Stimulated activated CD4-positive, alpha-beta T cell treated with anti-CD3 and anti-CD28 coated beads, TNF-alpha, amount 100 ng/mL, for 24 hours (primary cell): ENCODE results near the gene PGAP2.
"Not testable (repeated sequence)": the region's sequence is repeated elsewhere in the genome, so short reads cannot be mapped to it uniquely, and the experiment has no call there.

ENCODE experiments used
- DNase-seq, 3 experiments: peaks; one replicate each; pipeline ENCODE4 v3.0.0-alpha.2; 2020; ENCODE audit warnings: low read depth in 3 of 3

The PGAP2 gene

DNA sequence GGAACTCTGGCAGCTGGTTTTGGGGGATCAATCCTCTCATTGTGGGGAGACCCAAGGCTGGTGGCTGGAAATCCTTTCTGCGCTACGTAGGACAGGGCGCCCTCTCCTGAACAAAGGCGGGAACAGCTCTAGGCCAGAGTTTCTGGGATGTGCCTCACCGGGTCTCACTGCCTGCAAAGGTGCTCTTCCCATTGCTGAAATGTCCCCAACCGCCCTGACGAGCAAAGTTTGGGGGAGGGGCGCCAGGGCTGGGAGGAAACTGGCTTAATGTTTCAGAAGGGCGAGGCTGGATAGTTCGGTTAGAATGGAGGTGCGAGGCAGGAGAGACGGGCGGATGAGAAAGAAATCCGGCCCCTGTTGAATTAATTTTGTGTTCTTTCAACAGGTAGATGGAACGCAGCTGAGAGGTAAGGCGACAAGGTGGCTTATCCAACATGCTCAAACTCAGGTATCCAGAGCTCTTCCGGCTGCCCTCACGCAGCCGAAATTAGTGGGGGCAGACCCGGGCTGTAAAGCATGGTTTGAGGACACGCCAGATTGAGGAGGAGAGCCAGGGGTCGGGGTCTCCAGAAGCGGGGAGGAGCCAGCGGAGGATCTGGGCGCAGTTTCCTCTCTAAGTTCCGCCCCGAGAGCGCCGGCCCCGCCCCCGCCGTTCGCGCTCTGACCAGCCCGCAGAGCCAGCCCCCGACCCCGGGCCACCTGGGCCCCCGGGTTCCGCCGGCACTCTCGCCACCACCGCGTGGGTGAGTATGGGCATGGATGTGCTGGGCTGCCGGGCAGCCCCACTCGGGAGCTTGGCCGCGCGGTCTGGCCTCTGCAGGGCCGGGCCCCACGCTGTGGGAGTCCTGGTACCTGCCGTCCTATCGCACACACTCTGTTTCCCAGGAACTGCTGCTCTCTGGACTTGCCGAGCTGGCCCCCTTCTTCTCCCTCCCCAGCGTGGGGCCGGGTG lies at the start of gene PGAP2:
Gene PGAP2, plus strand, starts transcription at position 652 of the 952 bp plus-strand sequence. CDS start 2,700 bp downstream, outside the sequence.
- DNase-seq, result peak in 2 of 3 experiments; percentile 37 to 61

DNA sequence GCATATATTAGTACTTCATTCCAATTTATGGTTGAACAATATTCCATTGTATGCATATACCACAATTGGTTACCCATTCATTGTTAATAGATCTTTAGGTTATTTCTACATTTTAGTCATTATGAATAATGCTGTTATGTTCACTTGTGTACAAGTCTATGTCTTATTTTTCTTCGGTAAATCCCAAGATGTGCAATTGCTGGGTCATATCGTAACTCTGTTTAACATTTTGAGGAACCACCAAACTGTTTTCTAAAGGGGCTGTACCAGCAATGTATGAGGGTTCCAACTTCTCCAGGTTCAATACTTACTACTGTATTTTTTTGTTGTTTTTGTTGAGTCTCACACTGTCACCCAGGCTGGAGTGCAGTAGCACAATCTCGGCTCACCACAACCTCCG lies 44.1 kb upstream of the PGAP2 start:
- no peak for DNase-seq

DNA sequence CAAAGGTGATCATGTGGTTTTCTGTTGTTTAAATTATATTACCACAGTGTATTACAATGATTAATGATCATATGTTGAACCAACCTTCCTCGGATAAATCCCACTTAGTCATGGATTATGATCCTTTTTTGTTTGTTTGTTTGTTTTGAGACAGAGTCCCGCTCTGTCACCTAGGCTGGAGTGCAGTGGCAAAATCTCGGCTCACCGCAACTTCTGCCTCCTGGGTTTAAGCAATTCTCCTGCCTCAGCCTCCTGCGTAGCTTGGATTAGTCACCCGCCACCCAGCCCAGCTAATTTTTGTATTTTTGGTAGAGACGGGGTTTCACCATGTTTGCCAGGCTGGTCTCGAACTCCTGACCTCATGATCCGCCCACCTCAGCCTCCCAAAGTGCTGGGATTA lies 41.5 kb upstream of the PGAP2 start:
- not testable (repeated sequence) for DNase-seq

DNA sequence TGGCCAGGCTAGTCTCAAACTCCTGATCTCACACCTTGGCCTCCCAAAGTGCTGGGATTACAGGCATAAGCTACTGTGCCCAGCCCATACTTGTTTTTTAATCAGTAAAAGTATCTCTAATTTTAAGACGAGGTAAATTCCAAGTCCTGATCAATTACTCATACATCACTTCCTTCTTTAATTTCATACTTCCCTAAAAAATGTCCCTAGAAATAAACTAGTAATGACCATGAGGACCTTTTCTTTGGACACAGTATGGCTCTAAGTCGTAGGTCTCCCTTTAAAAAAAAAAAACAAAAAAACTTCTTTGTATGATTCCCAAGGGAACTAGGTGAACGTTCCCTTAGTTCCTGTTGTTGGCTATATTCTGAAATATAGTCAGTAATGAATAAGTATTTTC lies 40.8 kb upstream of the PGAP2 start:
- DNase-seq, result no peak

DNA sequence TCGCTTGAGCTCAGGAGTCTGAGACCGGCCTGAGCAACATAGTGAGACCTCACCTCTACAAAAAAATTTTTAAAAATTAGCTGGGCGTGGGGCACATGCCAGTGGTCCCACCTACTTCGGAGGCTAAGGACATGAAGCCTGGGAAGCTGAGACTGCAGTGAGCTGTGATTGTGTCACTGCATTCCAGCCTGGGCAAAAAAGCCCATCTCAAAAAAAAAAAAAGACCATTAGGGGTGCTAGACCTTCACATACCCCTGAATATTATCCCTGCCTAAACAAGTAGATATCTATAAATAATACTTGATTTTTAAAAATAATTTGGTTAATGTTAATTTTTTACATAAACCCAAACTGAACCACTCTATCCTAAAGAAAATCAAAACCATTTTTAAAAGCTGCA lies 35.2 kb upstream of the PGAP2 start:
- no peak for DNase-seq

DNA sequence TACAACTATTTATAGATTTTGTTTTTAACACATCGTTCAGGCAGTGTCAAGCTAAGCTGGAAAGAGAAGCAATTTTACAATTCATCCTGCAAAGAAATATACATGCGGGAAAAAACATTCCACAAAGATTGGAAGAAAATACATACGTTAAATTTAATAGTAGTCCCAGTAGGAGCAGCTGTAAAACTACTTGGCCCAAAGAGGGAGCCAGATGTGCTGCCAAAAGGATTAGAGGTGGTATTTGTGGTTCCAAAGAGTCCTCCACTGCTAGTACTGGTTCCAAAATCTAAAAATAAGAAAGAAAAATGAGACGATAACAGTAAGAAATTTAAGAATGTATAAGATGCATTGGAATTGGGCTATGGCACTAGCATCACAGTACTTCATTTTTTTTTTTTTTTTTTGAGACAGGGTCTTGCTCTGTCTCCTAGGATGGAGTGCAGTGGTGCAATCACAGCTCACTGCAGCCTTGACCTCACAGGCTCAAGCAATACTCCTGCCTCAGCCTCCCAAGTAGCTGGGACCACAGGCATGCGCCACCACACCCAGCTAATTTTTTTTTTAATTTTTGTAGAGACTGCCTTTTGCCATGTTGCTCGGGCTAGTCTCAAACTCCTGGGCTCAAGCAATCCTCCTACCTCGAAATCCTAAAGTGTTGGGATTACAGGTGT lies 32.5 kb upstream of the PGAP2 start:
- no peak for DNase-seq

DNA sequence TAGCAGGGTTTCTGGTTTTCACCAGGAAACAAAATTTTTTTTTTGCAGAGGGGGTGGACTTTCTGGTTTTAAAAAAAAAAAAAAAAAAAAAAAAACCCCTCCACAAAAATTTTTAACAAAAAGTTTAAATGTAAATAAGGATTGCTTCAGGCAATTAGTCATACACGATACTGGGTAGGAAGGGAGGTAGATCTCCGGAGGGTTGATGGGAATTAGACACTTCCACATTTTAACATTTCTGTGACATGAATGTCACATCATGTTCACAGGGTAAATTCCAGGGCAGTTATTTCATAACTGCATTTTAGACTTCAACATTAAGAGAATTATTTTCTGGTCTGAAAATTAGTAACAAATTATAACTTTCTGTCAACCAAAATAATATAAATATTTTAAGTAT lies 26.9 kb upstream of the PGAP2 start:
- DNase-seq, result no peak

DNA sequence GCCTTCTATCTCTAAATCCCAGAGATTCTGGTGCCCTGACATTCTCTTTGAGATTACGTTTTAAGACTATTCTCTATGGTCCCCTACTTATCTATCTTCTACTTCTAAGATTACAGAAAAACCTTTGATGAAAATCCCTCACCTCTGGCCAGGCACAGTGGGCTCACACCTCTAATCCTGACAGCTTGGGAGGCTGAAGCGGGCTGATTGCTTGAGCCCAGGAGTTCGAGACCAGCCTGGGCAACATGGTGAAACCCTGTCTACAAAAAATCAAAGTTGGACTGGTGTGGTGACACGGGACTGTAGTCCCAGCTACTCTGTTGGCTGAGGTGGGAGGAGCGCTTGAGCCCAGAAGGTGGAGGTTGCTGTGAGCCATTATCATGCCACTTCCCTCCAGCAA lies 25.4 kb upstream of the PGAP2 start:
- DNase-seq, result no peak

DNA sequence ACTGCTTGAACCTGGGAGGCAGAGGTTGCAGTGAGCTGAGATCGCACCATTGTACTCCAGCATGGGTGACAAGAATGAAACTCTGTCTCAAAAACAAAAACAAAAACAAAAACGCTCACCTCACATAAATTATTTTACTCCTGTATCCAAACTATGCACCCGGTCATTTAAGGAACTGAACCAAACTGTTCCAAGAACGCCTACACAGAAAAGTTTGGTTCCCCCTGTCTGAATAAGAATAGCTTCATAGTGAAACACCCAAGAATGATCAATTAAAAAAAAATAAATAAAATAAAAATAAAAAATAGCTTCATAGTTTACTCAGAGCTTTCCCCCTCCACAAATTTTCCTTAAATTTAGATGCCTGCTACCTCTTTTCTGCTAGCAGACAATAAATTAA lies 24.7 kb upstream of the PGAP2 start:
- DNase-seq, result no peak

DNA sequence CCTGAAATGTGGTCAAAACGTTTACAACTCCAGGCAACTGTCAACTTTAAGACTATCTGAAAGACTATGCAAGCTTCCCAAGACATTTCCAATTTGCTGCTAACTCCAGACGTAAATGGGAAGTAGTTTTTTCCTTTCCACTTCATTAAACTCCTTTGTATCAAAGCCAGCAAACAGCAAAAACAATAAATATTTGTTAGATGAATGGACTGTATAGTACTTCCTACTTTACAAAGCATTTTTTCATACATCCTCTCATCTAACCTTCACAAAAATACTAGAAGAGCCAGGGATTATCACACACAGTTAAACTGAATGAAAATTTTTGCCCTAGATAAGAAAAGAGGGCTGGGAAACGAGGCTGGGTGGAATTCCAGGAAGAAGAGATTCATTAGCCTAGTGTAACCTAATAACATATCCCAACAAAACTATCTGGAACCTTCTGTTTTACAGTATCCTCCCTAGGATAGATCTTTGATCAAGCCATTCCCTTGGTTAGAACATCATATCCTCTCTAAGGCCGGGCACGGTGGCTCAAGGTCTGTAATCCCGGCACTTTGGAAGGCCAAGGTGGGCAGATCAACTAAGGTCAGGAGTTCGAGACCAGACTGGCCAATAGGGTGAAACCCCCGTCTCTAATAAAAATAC lies 21.5 kb upstream of the PGAP2 start:
- no peak for DNase-seq

DNA sequence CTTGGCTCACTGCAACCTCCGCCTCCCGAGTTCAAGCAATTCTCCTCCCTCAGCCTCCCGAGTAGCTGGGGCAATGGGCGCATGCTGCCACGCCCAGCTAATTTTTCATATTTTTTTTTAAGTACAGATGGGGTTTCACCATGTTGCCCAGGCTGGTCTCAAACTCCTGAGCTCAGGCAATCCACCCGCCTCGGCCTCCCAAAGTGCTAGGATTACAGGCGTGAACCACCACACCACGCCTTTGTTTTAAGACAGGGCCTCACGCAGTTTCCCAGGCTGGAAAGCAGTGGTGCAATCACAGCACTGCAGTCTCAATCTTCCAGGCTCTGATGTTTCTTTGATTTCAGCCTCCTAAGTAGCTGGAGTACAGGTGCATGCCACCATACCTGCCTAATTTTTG lies 14.0 kb upstream of the PGAP2 start:
- DNase-seq, result not testable (repeated sequence)

DNA sequence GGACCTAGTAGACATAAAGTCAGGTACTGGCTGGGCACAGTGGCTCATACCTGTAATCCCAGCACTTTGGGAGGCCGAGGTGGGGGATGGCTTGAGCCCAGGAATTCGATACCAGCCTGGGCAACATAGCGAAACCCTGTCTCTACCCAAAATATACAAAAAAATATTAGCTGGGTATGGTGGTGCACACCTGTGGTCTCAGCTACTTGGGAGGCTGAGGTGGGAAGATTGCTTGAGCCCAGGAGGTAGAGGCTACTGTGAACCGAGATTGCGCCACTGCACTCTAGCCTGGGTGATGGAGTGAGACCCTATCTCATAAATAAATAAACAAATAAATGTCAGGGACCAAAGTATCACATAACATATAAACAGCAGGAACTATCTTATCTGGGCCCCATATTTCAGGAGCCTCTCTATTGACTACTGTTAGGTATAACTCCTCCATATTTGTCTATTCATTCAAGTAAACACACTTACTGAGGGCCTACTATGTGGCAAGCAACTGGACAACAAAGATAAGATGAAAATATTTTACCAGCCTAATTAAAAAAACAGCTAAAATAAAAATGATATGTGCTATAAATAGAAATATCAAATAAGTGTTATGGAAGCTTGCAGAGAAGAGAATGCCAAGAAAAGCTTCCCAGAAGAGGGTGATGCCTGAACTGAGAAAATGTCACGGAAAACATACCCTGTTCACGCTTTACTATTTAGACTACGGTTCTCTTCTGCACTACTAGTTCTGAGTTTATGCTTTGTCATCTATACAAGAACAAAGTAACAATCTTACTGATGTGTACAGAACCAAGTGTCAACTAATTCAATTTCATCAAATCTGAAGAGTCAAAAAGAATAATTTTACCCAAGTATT lies 13.0 kb upstream of the PGAP2 start:
- no peak for DNase-seq

DNA sequence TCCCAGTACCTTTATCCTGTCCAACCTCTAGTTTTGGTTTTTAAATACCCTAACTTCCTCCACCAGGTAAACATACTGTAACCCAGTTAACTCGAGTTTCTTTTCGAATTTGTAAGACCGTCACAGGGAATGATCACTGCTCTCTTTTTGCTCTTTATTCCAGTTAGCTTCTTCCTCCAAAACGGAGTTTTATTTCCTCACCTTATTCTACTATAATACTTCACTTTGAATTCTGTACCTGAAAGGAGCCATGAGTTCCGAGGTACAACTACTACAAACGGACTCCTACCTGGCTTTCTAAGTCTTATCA lies 12.4 kb upstream of the PGAP2 start:
- no peak for DNase-seq

DNA sequence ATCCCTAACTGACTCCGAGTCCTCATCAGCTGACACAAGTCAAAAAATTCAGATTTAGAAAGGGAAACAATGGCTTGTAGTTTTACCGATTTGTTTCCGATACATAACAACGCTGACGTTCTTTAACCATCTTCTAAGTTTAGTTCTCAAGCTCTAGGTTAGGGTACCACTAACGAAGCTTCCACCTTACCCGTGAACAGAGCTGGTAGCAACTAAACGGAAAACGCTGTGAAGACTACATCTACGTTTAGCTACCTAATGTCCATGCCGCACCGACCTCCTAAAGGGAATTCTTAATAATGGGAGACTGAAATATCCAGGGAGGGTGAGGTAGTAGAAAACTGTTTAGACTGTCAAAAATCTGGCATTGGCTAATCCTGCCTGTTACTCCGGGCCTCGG lies 12.0 kb upstream of the PGAP2 start:
- DNase-seq, result no peak

DNA sequence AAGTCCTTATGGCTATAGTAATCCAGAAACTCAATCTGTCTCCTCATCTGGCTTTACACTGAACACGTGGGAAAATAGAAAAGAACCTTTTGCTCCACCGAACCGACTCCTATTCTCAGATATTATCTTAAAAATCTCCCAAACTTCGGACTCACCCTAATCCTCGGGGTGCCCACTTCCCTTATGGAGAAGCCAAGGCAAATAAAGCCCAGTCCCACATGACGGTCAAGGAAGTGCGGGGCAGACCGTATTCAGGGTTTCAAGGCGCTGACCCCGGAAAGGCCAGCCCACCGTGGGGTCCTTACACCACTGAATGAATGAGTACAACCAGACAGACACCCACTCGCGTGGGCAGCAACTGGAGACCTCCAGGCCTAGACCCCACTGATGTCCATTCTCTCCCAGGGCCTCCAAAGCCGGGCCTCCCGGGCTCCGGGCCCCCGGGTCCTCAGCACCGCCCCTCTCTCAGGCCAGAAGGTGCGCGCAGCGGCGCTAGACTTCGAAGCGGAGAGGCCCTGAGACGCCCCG lies 11.5 kb upstream of the PGAP2 start:
- DNase-seq, result peak in 1 of 3 experiments; percentile 22

DNA sequence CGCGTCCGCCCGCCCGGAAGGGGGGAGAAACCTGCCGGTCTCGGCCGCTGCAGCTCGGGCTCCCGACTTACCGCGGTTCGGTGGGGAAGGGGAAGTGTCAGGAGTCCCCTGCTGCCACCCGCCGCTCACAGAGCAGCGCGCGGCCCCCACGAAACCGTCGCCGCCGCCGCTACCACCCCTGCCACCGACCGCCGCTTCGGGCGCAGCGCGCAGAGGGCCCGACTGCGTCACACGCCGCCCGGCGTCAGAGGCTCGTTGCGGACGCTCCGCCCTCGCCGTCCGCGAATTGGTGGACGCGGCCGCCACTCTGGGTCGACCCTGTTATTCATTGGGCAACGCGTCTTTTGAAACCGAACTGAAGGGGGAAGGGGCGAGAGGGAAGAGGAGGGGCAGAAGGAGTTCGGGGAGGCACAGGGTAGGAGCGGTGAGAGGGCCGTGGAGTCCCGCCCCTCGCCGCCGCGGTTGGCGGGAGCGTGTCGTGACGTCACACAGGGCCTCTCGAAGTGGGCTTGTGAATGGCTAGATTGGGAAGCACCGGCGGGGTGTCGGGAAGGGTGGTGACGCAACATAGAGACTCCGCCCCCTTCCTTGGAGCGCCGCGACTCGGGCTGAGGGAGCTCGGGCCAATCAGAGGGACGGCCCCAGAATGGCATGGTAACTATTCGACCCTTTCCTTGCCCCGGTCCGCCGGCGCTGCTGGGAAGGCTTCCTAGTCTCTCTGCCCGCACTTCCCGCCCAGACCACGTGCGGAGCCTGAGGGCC lies 10.8 kb upstream of the PGAP2 start, which contains the start of gene NUP98:
Gene NUP98, minus strand, starts transcription at position 226 of the 762 bp plus-strand sequence. CDS start 15,437 bp downstream, outside the sequence.
- DNase-seq, result peak; percentile 99 to 100 (median 99)

DNA sequence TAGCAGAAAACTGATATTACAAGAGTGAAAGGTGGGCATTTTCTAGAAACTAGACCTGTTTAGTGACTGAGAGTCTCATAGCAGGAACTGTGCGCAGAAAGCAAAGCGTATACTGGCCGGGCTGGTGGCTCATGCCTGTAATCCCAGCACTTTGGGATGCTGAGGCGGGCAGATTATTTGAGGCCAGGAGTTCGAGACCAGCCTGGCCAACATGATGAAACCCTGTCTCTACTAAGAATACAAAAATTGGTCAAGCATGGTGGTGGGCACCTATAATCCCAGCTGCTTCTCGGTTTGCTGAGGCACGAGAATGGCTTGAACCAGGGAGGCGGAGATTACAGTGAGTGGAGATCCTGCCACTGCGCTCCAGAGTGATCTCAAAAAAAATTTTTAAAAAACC lies 9.2 kb upstream of the PGAP2 start:
- DNase-seq, result no peak

DNA sequence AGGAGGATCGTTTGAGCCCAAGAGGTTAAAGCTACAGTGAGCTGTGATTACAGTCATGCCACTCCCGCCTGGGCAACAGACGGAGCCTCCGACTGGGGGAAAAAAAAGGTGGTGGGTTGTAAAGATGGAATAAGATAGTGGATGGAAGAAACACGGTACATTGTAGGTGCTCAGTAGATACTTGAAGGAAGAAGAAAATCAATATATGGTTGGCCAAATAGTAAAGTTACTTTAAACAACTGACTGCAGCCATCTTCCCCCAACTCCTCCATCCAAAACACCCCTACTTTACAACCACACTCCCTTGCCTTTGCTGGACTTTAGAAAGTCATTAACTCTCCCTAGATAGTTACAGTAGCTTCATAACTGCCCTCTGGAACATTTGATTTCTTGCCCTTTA lies 8.5 kb upstream of the PGAP2 start:
- no peak for DNase-seq

DNA sequence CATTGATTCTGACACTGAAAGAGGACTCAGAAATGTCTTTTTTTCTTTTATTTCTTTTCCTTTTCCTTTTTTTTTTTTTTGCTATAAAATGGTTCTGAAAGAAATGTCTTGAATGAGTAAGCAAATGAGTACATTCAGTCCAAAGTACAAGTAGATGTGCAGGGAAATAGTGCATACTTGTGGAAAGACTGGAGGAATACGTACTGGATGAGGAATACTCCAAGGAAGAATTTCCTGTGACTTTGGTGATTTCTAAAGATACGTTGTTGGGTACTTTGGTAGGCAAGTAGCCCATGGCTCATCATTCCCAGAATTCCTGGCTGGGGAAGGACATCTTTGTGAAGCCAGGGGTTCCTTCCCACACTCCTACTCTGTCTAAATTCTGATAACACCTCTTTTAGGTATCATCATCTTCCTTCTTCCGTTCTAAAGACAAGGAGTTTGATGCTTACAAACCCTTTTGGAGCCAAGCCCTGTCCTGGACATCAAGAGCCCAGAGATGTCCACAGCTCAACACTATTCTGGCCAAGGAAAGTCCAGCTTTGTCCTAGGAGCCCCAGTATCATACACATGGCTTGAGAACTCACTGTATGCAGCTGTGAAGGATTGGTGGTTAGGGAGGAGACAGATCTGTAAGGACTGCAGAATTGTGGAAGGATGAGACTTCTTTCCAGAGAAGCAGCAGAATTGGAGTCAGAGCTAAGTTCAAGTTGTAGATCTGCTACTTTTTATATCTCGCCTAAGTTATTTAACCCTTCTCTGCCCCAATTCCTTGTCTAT lies 6.2 kb upstream of the PGAP2 start:
- no peak for DNase-seq
